HepG2 (cell line): ENCODE measurements around the gene CSTPP1. TPM values are rescaled to one million over a fixed set of nuclear protein-coding genes. Genes with fewer than 3 reads are reported as not detected.

Experiments
- ATAC-seq: fragments of 200-7000 bp; cut with Tn5 transposase; 3 replicates; pipeline ENCODE4 v1.9.1; 2020; ENCODE audit warnings: mild to moderate bottlenecking, moderate library complexity
- BruUV-seq: library from RNA; stranded (reverse); fragments of 400-500 nt; replicated peaks from 2 replicates; lab custom pipeline; 2021; lab: Mats Ljungman, UMichigan
- CTCF ChIA-PET: fragments of 300-600 bp; formaldehyde crosslinking; extraction: SDS; loops from one replicate; lab custom pipeline; 2021; ENCODE audit warnings: low total read pairs, inconsistent platforms, low intra/inter-chr PET ratio; lab: Yijun Ruan, JAX
- POLR2A ChIA-PET: fragments of 350-600 bp; sonication (Branson Sonifier 250); formaldehyde crosslinking; loops from one replicate; lab custom pipeline; 2020; ENCODE audit warnings: antibody characterized with exemption, inconsistent platforms; lab: Yijun Ruan, JAX
- DNase-seq: peaks from one replicate; pipeline ENCODE4 v3.0.0-alpha.2; 2015; ENCODE audit warnings: low spot score
- FAIRE-seq: peaks from 3 replicates; lab custom pipeline; 2011; peaks lifted over from hg19 to GRCh38; lab: Jason Lieb, UNC
- H2AFZ ChIP-seq: one replicate; pipeline ENCODE4 v1.6.1; 2011; ENCODE audit warnings: low read length, inconsistent platforms
- H3K27ac ChIP-seq: fragments of 300-600 bp; 3 replicates; pipeline ENCODE4 v1.8.0; 2011; ENCODE audit warnings: mixed run types, mild to moderate bottlenecking, mixed read lengths, low read length, inconsistent platforms; ENCODE audit not compliant: insufficient read depth; ENCODE audit errors: extremely low read length
- H3K27me3 ChIP-seq, 2 experiments: fragments of 200-600 bp in 1 of 2; 2 replicates in 1 of 2; 3 replicates in 1 of 2; pipeline versions ENCODE4 v1.6.0 to v1.8.0; 2011; ENCODE audit warnings: low read length in 2 of 2, mild to moderate bottlenecking in 2 of 2, moderate library complexity in 2 of 2, inconsistent platforms in 1 of 2; ENCODE audit not compliant: insufficient read depth in 2 of 2, control insufficient read depth in 1 of 2
- H3K36me3 ChIP-seq, 2 experiments: fragments of 200-600 bp in 1 of 2; replicated peaks in 1 of 2; 2 replicates in 1 of 2; 3 replicates in 1 of 2; pipeline versions ENCODE4 v1.5.1 to v1.8.0; 2011; ENCODE audit warnings: low read length in 2 of 2, inconsistent platforms in 1 of 2; ENCODE audit not compliant: insufficient read depth in 2 of 2, control insufficient read depth in 1 of 2
- H3K4me1 ChIP-seq: 2 replicates; pipeline ENCODE4 v1.5.1; 2012; ENCODE audit warnings: low read length, inconsistent platforms; ENCODE audit not compliant: insufficient read depth
- H3K4me2 ChIP-seq: 2 replicates; pipeline ENCODE4 v1.6.0; 2011; ENCODE audit warnings: low read depth, low read length, inconsistent platforms
- H3K4me3 ChIP-seq, 3 experiments: fragments of 200-600 bp in 1 of 3; sonication (generic), shearing (Covaris generic) in 1 of 3; replicated peaks in 1 of 3; 2 replicates each; pipeline ENCODE4 v1.5.1; 2011 to 2016; ENCODE audit warnings: low read length in 3 of 3, inconsistent platforms in 2 of 3, low read depth in 2 of 3, mild to moderate bottlenecking in 2 of 3, control low read depth in 1 of 3, mixed read lengths in 1 of 3; ENCODE audit not compliant: insufficient read depth in 1 of 3
- H3K79me2 ChIP-seq: one replicate; pipeline ENCODE4 v1.6.1; 2011; ENCODE audit warnings: low read length, inconsistent platforms; ENCODE audit not compliant: insufficient read depth
- H3K9ac ChIP-seq: 2 replicates; pipeline ENCODE4 v1.6.0; 2011; ENCODE audit warnings: mild to moderate bottlenecking, low read depth, low read length, inconsistent platforms; ENCODE audit not compliant: insufficient read depth
- H3K9me3 ChIP-seq: 2 replicates; pipeline ENCODE4 v1.5.1; 2012; ENCODE audit warnings: mild to moderate bottlenecking, low read length
- H4K20me1 ChIP-seq: 2 replicates; pipeline ENCODE4 v1.6.0; 2011; ENCODE audit warnings: inconsistent platforms, mild to moderate bottlenecking, low read length, moderate library complexity; ENCODE audit not compliant: insufficient read depth
- DPF2 ChIP-seq: sonication (generic); formaldehyde crosslinking; IDR thresholded peaks from 2 replicates; pipeline ENCODE4 v1.4.0; 2020; ENCODE audit warnings: mild to moderate bottlenecking, low read depth, missing genetic modification reagents, borderline replicate concordance
- FOSL2 ChIP-seq: sonication (generic); formaldehyde crosslinking; IDR thresholded peaks from 2 replicates; pipeline ENCODE4 v1.4.0; 2020; ENCODE audit warnings: missing genetic modification reagents
- GABPA ChIP-seq, 2 experiments: IDR thresholded peaks; 2 replicates each; pipeline ENCODE4 v1.6.1; 2011 to 2016; ENCODE audit warnings: low read depth in 2 of 2, low read length in 1 of 2, missing biosample characterization in 1 of 2, missing genetic modification characterization in 1 of 2
- ZBED4 ChIP-seq: sonication (generic); formaldehyde crosslinking; IDR thresholded peaks from 2 replicates; pipeline ENCODE4 v1.4.0; 2020; ENCODE audit warnings: missing genetic modification reagents, borderline replicate concordance
- ZNF264 ChIP-seq: sonication (generic); formaldehyde crosslinking; IDR thresholded peaks from 2 replicates; pipeline ENCODE4 v1.4.0; 2020; ENCODE audit warnings: missing genetic modification reagents
- ZNF615 ChIP-seq: sonication (generic); formaldehyde crosslinking; IDR thresholded peaks from 2 replicates; pipeline ENCODE4 v1.5.0; 2020; ENCODE audit warnings: mild to moderate bottlenecking, missing genetic modification reagents, borderline replicate concordance
- ZNF792 ChIP-seq: IDR thresholded peaks from 2 replicates; pipeline ENCODE4 v1.6.1; 2016
- ZSCAN21 ChIP-seq: sonication (generic); formaldehyde crosslinking; IDR thresholded peaks from 2 replicates; pipeline ENCODE4 v1.8.0; 2022; ENCODE audit warnings: mild to moderate bottlenecking, missing genetic modification reagents, moderate library complexity, borderline replicate concordance
- WGBS: methylation state at CpG from one replicate; pipeline ENCODE4 v1.1.6; 2017; ENCODE audit warnings: low lambda C conversion rate; 5-methylcytosine and 5-hydroxymethylcytosine counted together
- in situ Hi-C: cut with HindIII; loops from 2 replicates; pipeline ENCODE4 v1.10.0; 2017; ENCODE audit warnings: low pct_unique_long_range_greater_than_20kb; ENCODE audit not compliant: extremely low pct_ligation_motif_present
- intact Hi-C: fragments of 100-400 bp; cut with micrococcal nuclease; formaldehyde crosslinking; loops from one replicate; pipeline ENCODE4 v1.10.0; 2022; ENCODE audit not compliant: unreplicated experiment
- polyA plus RNA-seq, 8 experiments: library from polyadenylated mRNA; depleted of rRNA in 3 of 8; stranded (reverse) in 7 of 8; unstranded in 1 of 8; fragments of >200 nt; fragmentation: Illumina TruSeq in 4 of 8; extraction: Trizol in 4 of 8; gene quantifications; 2 replicates each; pipeline versions ENCODE4 v1.2.1 to v1.2.3, GENCODE V29; 2011 to 2016; ENCODE audit warnings: low read depth in 4 of 8, missing spikeins in 1 of 8, mixed read lengths in 1 of 8; ENCODE audit not compliant: insufficient read depth in 1 of 8
- total RNA-seq, 5 experiments: library from RNA; depleted of rRNA; stranded (reverse); fragments of >200 nt; fragmentation: Illumina TruSeq; extraction: Trizol; gene quantifications; 2 replicates each; pipeline ENCODE4 v1.2.3, GENCODE V29; 2016; ENCODE audit warnings: low read depth in 1 of 5
- TF ChIP-seq, protein P1 (sequence below): sonication (generic); formaldehyde crosslinking; IDR thresholded peaks from 2 replicates; pipeline ENCODE4 v1.9.0; 2022; ENCODE audit warnings: low read depth, missing genetic modification reagents
- TF ChIP-seq, protein P2 (sequence below): sonication (generic); formaldehyde crosslinking; IDR thresholded peaks from 2 replicates; pipeline ENCODE4 v1.4.0; 2020; ENCODE audit warnings: missing genetic modification reagents

The CSTPP1 gene
- total and polyA plus RNA-seq, 2 of the 13 experiments (the other 11 are each of a cell fraction or from before 2014, with no cell fraction given): 12.3 to 14.6 TPM

GRCh38 chr11:47176328-47177228, 240.0 kb downstream of the CSTPP1 start, which contains the start of gene ARFGAP2:
TSS of gene ARFGAP2 (minus strand) at chr11:47176879. CDS start at chr11:47176853, 26 bp downstream.
- DNase-seq (peak; percentile 84), FAIRE-seq (peak; percentile 63), ATAC-seq (peak; percentile 90)
- Histone ChIP-seq H3K27ac (peak within 1 kb of the TSS; percentile 84), H3K4me2 (peak within 1 kb of the TSS; percentile 100), H3K9ac (peak within 1 kb of the TSS; percentile 93), H3K9me3 (no peaks in the 10 kb centered on the region), H2AFZ (no peak within 1 kb of the TSS), H3K4me3 (peak within 1 kb of the TSS; percentile 91 to 98 (median 93)), H3K36me3 (peaks cover 26 to 56% of the 10 kb centered on the region in 2 experiments), H3K4me1 (peaks cover 62% of the 10 kb centered on the region), H3K79me2 (peaks cover 48% of the 10 kb centered on the region), H4K20me1 (0 out of 2 replicates have a peak, but pooled peaks cover 6% of the 10 kb centered on the region), H3K27me3 (no peaks in the 10 kb centered on the region; a peak in 1 of 5 replicates)
- in situ Hi-C loops (loop anchor here (5.0 kb wide), 2 partner anchors 71 to 176 kb away; partner anchors contain the start of genes ACP2 and MYBPC3), intact Hi-C loops (loop anchor here (1.0 kb wide), 3 partner anchors 11 to 179 kb away; no protein-coding TSS in a partner anchor)
- BruUV-seq: TSS peak; percentile 57
- under 1% methylated on average over 34 of the region's 89 CpGs for WGBS
- CTCF ChIA-PET: interaction anchor here (1.6 to 3.9 kb wide), 2 partner anchors 83 to 178 kb away, joined by 13 to 27 read pairs; partner anchors contain the start of gene NR1H3
- POLR2A ChIA-PET: interaction anchor here (0.7 to 4.7 kb wide), 7 partner anchors 8 to 82 kb away, joined by 3 to 81 read pairs (median 36); partner anchors contain the start of genes ACP2, DDB2, NR1H3 and PACSIN3
- TF ChIP-seq ZBED4 (peak; percentile 37; the same call in 1 of the 2 replicates), DPF2 (no peak), ZNF792 (CRISPR knock-in tag) (no peak), ZNF264 (CRISPR knock-in tag) (0 out of 2 replicates have a peak, but pooled peaks have one; percentile 43), FOSL2 (CRISPR knock-in tag) (peak; percentile 27), ZSCAN21 (peak; percentile 51; the same call in 1 of the 2 replicates), GABPA (IDR thresholded peaks at IDR 0.05; ENCODE audit: low read depth, low read length) (no peak), GABPA (CRISPR knock-in tag; IDR thresholded peaks at IDR 0.05; ENCODE audit: low read depth) (0 out of 2 replicates have a peak, but pooled peaks have one; percentile 21), ZNF615 (0 out of 2 replicates have a peak, but pooled peaks have one; percentile 86)
- TF ChIP-seq, protein P1, sequence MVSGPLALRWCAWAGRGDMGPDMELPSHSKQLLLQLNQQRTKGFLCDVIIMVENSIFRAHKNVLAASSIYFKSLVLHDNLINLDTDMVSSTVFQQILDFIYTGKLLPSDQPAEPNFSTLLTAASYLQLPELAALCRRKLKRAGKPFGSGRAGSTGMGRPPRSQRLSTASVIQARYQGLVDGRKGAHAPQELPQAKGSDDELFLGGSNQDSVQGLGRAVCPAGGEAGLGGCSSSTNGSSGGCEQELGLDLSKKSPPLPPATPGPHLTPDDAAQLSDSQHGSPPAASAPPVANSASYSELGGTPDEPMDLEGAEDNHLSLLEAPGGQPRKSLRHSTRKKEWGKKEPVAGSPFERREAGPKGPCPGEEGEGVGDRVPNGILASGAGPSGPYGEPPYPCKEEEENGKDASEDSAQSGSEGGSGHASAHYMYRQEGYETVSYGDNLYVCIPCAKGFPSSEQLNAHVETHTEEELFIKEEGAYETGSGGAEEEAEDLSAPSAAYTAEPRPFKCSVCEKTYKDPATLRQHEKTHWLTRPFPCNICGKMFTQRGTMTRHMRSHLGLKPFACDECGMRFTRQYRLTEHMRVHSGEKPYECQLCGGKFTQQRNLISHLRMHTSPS (CRISPR knock-in tag): no peak
- TF ChIP-seq, protein P2, sequence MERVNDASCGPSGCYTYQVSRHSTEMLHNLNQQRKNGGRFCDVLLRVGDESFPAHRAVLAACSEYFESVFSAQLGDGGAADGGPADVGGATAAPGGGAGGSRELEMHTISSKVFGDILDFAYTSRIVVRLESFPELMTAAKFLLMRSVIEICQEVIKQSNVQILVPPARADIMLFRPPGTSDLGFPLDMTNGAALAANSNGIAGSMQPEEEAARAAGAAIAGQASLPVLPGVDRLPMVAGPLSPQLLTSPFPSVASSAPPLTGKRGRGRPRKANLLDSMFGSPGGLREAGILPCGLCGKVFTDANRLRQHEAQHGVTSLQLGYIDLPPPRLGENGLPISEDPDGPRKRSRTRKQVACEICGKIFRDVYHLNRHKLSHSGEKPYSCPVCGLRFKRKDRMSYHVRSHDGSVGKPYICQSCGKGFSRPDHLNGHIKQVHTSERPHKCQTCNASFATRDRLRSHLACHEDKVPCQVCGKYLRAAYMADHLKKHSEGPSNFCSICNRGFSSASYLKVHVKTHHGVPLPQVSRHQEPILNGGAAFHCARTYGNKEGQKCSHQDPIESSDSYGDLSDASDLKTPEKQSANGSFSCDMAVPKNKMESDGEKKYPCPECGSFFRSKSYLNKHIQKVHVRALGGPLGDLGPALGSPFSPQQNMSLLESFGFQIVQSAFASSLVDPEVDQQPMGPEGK (CRISPR knock-in tag): peak; percentile 59; the same call in 1 of the 2 replicates
